Measurements from ENCODE around the gene FCAR.
"Not testable (repeated sequence)": the region's sequence is repeated elsewhere in the genome, so short reads cannot be mapped to it uniquely, and the experiment has no call there.

The FCAR gene

GRCh38 chr19:54896036-54896435 lies 22.0 kb downstream of the FCAR start:
- no peak for DNase-seq

DNA sequence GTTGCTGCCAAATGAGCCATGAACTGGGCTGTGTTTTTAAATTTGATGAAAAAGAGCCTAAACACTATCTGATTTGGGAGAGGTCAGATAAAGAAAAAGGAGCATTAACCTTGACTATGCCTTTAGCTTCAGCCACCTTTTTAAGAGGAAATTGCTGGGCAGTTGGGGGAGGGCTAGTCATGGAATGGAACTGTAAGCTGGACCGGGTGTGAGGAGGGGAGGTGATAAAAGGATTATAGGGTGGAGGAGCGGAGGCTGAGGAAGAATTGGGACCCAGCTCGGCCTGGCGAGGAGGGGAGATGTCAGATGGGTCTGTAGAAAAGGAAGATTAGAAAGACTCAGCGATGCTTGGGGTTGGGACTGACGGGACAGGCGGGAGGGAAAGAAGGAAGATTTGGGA lies 24.6 kb downstream of the FCAR start:
- DNase-seq: not testable (repeated sequence)

GRCh38 chr19:54899646-54900045 lies 25.6 kb downstream of the FCAR start:
- DNase-seq: not testable (repeated sequence)

GRCh38 chr19:54901153-54901552 lies 27.1 kb downstream of the FCAR start:
- not testable (repeated sequence) for DNase-seq

DNA sequence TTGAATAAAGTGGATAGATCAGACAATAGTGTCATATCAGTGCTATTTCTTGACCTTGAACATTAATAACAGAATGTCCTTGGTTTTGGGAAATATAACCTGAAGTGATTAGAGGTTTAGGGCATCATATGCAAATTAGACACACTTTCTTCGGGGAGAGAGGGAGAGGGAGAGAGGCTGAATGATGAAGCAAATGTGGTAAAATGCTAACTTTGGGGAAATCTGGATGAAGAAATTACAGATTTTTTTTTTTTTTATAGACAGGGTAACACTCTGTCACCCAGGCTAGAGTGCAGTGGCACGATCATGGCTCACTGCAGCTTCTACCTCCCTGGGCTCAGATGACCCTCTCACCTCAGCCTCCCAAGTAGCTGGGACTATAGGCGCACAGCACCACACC lies 28.0 kb downstream of the FCAR start:
- no peak for DNase-seq

DNA sequence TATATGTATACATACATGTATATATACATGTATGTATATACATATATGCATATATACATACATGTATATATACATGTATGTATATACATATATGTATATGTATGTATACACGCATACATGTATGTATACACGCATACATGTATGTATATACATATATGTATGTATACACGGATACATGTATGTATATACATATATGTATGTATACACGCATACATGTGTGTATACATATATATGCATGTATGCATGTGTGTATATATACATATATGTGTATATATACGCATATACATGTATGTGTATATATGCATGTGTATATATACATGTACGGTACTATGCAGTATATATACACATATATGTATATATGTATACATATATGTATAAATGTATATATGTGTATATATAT lies 29.3 kb downstream of the FCAR start:
- DNase-seq: no peak

GRCh38 chr19:54904261-54904660 lies 30.2 kb downstream of the FCAR start:
- DNase-seq: not testable (repeated sequence)

- no peak for DNase-seq
Observed at GRCh38 chr19:54905421-54905802, 31.4 kb downstream of the FCAR start.

DNA sequence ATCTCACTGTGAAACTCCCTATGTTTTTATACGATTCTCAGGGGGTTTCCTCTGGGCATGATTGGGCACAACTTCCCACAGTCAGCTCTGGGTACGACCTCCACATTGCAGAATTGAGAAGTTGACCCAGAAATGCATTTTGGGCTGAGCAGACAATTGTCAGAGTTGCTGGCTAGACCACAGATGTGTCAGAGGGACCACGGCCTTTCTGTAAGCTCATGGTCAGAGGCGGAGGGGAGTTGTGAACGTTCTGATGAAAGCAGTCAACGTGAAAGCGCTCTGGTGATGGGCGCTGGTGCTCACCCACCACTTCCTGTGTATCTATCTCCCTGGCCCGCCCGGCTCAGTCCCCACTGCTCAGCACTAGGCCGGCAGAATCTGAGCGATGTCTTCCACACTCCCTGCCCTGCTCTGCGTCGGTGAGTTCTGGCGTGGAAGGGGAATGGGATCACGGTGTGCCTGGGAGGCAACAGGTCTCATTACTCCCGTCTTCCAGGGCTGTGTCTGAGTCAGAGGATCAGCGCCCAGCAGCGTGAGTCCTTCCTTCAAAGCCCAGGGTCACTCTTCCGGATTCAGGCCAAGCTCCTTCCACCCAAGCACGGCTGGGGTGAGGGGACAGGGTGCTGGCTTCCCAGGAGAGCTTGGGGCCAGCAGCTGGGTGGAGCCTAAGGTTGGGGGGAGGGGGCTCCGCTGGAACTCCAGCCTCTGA lies 31.9 kb downstream of the FCAR start, which contains the start of gene NCR1:
Gene NCR1, plus strand, starts transcription at position 346 of the 709 bp plus-strand sequence. Its CDS starts 40 bp downstream, at position 386.
- DNase-seq: no peak

- DNase-seq: no peak
Observed at GRCh38 chr19:54906819-54907218, 32.8 kb downstream of the FCAR start.

- DNase-seq: not testable (repeated sequence)
Observed at GRCh38 chr19:54907899-54908298, 33.9 kb downstream of the FCAR start.

GRCh38 chr19:54916822-54917221 lies 42.8 kb downstream of the FCAR start:
- DNase-seq: no peak

GRCh38 chr19:54918499-54918898 lies 44.5 kb downstream of the FCAR start:
- no peak for DNase-seq

- DNase-seq: not testable (repeated sequence)
Observed at GRCh38 chr19:54919646-54920563, 45.9 kb downstream of the FCAR start.

- no peak for DNase-seq
Observed at GRCh38 chr19:54921082-54921481, 47.0 kb downstream of the FCAR start.

GRCh38 chr19:54923276-54923675 lies 49.2 kb downstream of the FCAR start:
- no peak for DNase-seq

GRCh38 chr19:54928299-54928698 lies 54.3 kb downstream of the FCAR start:
- DNase-seq: no peak

DNA sequence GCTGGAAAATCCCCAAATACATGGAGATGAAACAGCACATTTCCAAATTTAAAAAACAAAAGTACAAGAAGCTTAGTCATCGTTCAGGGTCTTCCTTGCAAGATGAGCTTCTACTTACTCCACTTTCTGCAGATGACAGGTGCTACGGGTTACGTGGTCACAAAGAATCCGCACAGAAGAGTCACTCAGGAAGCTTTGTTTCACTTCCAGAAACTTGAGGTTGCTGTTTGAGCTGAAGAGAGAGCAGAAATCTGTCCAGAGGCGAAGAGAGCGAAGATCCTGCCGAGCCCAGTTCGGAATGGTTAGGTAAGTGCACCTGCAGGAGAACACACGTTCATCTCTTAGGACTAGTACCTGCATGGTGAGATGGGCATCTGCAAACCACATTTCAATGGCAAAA lies 63.9 kb downstream of the FCAR start:
- no peak for DNase-seq

DNA sequence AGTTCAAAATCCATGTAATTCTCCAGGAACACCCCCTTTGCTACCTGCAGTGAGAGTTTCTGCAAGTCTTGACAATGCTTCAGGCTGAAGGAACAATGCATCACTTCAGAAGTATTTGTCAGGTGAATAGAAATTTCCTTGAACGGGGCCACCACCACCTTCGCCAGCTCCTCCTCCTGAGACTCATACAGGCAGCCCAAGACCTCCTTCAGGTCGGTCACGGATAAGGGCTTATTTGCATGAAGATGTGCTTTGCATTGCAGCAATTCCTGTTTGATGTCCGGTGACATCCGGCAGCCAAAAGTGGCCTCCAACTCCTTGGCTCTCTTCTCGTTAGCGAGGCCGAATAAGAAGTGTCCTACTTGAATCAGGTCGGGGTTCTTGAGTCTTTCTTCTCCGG lies 64.9 kb downstream of the FCAR start:
- no peak for DNase-seq

DNA sequence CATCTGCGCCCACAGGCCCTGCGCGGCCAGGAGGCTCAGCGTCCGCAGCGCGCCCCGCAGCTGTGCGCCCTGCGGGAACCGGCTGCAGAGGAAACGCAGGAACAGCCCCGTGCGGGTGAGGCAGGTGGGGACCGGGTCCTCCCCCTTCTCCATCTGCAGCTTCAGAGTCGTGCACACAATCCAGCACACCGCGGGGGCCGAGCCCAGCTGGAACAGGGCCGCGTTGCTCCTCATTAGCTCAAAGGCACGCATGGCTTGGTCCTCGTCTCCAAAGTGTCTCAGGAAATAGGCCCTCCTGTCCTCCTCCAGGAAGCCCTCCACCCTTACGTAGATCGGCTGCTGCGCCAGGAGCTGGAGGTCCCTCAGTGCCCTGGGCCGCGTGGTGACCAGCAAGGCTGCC lies 65.5 kb downstream of the FCAR start:
- DNase-seq: not testable (repeated sequence)
